ENCODE data around the gene KRTAP10-12.

Gene KRTAP10-12

DNA sequence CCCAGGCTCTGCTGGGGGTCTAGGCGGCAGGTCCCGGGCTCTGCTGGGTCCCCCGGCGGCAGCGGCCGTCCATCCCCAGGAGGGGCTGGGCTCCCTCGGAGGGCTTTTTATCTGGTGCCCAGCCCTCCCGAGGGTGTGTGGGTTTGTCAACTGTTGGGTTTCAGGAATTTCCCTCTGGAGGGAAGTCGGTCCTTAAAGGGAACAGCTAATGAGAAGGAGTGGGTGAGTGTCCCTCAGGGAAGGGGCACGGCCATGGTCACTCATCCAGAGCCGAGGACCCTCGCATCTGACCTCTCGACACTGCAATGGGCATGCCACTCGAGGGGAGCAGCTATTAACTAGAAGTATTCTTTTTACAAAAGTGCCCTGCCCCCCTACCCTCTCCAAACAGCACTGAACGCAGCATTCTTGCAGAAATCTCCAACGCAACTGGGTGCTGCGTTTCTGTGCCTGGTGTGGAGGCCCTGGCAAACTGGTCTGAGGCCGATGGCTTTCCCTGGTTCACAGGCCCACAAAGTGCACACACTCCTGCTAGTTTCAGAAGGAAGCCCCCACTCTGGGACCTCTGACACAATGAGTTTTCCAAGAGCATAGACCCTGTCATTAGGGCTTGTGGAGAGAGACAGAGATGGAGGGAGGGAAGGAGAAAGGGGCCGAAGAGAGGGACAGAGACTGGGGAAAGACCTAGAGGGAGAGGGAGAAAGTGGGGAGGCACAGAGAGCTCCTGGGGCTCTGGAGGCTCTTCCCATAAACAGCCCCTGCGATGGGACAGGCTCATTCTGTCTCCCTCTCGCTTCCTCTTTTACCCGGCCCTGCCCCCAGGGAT, 15.4 kb downstream of the KRTAP10-12 start:
- FAIRE-seq, result no peak

DNA sequence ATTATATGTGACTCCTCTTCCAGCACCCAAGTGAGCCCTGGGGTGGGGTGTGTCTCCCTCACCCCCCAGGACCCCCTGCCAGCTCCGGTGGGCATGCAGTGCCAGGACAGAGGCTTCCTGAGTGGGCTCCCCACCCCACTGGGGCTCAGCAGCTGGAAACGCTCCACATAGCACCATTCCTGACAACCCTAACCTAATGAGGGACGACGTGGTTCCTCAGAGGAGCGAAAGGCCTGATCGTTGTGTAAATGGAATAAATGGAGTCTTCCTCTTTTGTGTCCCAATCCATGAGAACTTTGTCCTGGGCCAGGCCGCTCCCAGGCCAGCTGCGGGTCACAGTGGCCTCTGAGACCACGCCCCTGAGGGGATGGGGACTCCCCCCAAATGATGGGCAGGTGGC, 16.2 kb downstream of the KRTAP10-12 start:
- no peak for FAIRE-seq

GRCh38 chr21:44713846-44714245, 16.9 kb downstream of the KRTAP10-12 start:
- FAIRE-seq, result no peak

GRCh38 chr21:44714905-44715304, 17.9 kb downstream of the KRTAP10-12 start:
- no peak for FAIRE-seq

DNA sequence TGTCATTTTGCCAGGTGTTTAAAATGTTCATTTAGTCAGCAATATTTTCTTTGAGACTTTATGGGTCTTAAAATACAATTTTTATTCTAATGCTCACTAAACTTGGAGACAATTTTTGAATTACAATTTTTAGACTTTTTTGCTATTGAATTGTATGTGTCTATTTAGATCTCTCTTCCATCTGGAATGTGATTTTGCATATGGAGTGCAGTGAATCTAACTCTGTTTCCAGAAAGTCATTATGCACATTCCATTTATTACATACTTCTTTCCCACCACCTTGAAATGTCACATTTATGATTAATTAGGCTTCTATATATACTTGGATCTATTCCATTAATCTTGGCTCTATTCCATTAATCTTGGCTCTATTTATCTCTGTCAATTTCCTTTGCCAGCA, 20.0 kb downstream of the KRTAP10-12 start:
- FAIRE-seq, result no peak

GRCh38 chr21:44718093-44718492, 21.1 kb downstream of the KRTAP10-12 start:
- FAIRE-seq, result no peak

GRCh38 chr21:44718571-44718970, 21.6 kb downstream of the KRTAP10-12 start:
- no peak for FAIRE-seq

GRCh38 chr21:44720170-44720569, 23.2 kb downstream of the KRTAP10-12 start:
- FAIRE-seq, result no peak

DNA sequence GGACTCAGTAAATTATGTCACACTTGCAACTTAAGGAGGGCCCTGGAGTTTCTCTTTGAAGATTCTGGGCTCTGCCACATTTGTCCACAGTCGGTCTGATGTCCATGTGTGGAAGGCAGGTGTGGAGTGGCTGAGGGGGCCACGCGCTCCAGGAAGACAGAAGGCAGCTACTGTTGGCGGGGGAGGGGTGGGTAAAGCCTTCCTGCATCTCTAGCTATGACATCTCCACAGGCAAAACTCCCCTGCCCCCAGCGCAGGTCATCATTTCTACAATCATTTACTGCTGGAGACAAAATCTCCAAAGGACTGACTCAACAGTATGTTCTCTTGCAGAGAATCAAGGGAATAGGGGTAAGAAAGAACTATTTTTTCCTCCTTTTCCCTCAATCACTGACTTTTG, 25.8 kb downstream of the KRTAP10-12 start:
- no peak for FAIRE-seq

DNA sequence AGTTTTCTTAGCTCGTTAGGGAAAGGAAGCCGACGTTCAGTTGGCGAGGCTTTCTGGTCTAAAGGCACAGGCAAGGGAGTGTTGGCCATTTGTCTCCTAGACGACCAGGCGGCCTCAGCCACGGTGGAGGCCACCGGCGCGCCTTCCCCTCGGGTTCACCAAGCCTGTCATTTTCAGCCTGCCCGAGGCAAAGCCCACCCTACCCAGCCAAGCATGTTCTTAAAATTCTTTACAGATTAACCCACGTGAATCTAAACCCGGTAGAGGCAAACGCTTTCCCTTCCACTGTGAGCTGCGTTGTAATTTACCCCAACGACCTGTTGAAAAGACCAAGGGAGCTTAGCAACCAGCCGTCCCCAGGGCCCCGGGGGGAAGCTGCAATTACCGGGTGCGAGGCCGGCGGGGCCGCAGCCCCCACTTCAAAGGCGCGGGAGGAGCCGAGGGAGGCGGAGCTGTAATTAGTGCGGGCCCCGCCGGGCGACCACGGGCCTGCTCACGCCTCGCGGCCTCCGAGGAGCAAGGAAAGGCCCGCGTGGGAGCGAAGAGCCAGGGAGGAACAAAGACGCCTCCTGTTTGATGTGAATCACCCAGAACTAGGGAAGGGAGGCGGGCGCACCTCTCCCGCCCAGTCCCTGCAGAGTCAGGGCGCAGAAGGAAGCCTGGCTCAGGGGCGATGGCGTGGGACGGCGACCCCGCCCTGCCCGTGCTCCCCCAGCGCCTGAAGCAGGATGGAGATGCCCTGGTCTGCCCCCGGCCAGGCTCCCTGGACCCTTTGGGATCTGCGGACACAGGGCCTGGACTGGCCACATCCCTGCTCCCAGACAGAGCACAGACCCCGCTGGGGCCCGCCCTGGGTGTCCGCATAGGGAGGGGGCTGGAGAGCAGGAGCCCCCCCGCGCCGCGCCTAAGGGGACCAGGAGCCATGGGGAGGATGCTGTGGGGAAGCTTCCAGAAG, 26.5 kb downstream of the KRTAP10-12 start:
- no peak for FAIRE-seq

GRCh38 chr21:44724196-44724595, 27.2 kb downstream of the KRTAP10-12 start:
- FAIRE-seq, result no peak

GRCh38 chr21:44724926-44725325, 28.0 kb downstream of the KRTAP10-12 start:
- no peak for FAIRE-seq

- FAIRE-seq, result no peak
These were observed 29.9 kb downstream of the KRTAP10-12 start for GRCh38 chr21:44726826-44727225.

GRCh38 chr21:44727321-44727720, 30.3 kb downstream of the KRTAP10-12 start:
- FAIRE-seq, result no peak

DNA sequence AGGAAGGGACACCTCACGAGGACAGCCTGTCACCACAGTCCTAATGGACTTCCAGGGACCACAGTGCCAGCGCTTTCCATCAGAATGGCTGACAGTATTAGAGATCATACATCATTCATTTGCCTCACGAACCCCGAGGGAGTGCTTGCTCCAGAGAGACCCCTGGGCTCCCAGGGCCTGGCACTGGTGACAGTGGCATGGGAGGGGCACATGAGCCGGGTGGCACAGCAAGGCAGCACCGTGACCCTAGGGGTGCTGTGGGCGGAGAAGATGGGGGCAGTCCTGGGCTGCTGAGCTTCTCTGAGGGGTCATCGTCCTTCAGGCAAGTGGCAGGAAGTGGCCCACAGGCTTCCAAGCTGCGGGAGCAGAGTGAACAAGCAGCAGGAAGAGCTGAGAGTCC, 30.8 kb downstream of the KRTAP10-12 start:
- no peak for FAIRE-seq

- no peak for FAIRE-seq
These were observed 31.7 kb downstream of the KRTAP10-12 start for GRCh38 chr21:44728716-44729115.

DNA sequence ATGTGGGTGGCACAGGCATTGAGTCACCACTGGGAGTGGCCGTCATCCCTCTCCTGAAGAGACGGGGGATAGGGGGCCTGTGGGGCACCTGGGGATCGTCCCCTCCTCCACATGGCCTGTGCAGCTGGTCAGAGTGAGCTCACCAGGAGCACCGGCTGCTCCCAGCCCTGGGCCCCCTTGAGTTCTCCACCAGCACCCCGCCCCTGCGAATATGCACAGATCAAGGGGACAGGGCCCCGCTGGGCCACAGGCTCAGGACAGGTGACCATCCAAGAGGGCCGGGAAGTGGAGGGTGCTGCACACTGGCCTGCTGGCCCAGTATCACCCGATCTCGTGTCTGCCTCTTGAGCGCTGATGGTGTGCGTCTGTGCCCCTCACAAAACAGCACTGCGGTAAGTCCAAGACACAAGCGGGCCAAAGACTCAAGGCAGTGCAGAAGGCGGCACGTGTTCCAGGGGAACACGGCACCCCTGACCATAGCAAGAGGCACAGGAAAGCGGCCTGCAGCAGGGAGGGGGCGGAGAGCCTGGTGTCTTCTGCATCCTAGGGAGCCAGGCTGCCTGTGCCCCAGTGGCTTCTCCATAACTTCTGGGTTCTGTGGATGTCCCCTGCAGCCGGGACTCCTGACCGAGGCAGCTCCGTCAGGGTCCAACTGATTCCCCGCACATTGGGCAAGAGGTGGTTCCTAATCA, 32.5 kb downstream of the KRTAP10-12 start:
- FAIRE-seq, result no peak

DNA sequence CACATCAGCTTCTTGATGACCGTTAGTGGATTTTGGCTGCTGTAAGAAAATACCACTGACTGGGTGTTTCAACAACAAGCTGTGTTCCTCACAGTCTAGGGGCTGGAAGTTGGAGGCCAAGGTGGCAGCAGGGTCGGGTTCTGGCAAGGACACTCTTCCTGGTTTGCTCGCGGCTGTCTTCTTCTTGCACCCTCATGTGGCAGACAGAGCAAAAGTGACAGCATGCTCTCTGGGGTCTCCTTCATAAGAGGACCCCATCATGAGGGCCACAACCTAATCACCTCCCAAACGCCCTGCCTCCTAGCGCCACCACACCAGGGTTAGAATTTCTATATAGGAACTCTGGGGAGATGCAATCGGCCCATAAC, 33.0 kb downstream of the KRTAP10-12 start:
- no peak for FAIRE-seq

DNA sequence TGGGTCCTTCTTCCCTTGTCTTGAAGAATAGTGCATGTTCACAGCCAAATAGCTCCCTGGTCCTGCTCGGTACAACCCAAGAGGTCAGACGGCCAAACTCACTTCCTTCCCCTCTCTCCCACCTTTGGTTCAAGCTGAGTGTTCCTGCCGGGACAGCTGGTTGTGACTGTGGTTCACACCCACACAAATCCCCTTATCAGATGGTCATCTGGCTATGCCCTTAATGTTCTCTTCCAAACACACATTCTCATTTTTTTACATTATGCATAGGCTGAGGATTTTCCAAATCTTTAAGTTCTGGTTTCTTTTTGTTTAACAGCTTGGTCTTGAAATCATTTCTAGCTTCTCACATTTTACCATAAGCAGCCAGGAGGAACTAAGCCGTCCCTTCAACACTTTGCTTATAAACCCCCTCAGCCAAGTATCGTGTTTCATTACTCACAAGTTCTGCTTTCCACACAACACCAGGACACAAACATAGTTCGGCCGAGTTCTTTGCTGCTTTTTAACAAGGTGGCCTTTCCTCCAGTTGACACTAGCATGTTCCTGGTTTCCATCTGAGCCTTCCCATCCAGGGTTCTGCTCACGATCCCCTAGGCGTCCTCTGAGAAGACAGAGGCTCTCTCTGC, 34.1 kb downstream of the KRTAP10-12 start:
- no peak for FAIRE-seq

GRCh38 chr21:44732263-44732662, 35.3 kb downstream of the KRTAP10-12 start:
- FAIRE-seq, result no peak

- no peak for FAIRE-seq
These were observed 36.0 kb downstream of the KRTAP10-12 start for GRCh38 chr21:44732956-44733355.

DNA sequence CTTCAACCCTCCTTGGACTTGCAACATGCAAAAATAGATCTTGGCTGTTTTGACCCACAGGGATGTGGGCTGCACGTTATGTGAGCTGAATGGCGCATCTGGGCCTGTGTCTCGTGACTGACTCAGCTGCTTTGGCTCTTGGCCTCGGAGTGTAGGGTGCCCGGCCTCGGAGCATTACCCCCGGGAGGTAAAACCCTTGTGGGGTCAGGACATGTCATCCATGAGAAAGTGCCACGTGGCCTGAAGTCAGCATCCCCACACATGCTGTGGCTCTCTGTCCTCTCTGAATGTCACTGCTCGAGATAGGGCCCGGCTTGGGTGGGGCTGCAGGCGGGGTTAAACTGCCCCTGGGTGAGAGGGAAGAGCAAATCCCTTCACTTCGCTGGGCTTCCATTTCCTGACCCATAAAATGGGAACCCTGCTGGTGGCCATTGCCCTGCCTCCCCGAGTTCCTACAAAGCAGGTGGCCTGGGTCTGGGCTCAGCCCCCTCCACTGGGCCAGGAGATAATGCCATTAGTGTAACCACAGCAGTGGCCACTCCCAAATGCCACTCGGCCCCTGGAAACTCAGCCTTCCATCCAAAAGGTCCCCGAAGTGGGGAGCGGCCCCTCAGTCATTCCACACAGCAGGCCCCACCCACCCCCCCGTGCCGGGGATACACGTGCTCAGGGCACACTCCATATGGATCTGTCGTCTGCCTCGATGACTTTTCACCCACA, 37.2 kb downstream of the KRTAP10-12 start:
- FAIRE-seq, result no peak
